Sigmoid colon (tissue), 7 donors: ENCODE results near the gene ARHGAP10. TPM values are rescaled to one million over a fixed set of nuclear protein-coding genes. Genes with fewer than 3 reads are reported as not detected.

Experiments used
- DNase-seq: peaks from one replicate; pipeline ENCODE4 v3.0.0-alpha.2; 2019
- H3K27ac ChIP-seq, 4 donors: fragments of 200-600 bp; sonication (generic); one replicate each; pipeline ENCODE4 v1.5.1; 2016 to 2019; ENCODE audit warnings: mild to moderate bottlenecking in 1 of 4
- H3K27me3 ChIP-seq, 3 donors: fragments of 200-600 bp; sonication (generic); one replicate each; pipeline ENCODE4 v1.5.1; 2019; ENCODE audit warnings: mild to moderate bottlenecking in 1 of 3
- H3K36me3 ChIP-seq, 4 donors: fragments of 200-600 bp; sonication (generic); one replicate each; pipeline ENCODE4 v1.5.1; 2016 to 2019
- H3K4me1 ChIP-seq, 4 donors: fragments of 200-600 bp; sonication (generic); one replicate each; pipeline ENCODE4 v1.5.1; 2017 to 2019
- H3K4me3 ChIP-seq, 4 donors: fragments of 200-600 bp; sonication (generic); one replicate each; pipeline ENCODE4 v1.5.1; 2017 to 2019; ENCODE audit warnings: mild to moderate bottlenecking in 2 of 4, moderate library complexity in 1 of 4
- H3K9me3 ChIP-seq, 4 donors: fragments of 200-600 bp in 3 of 4; sonication (generic) in 3 of 4; one replicate each; pipeline versions ENCODE4 v1.5.1 to v1.6.1; 2013 to 2019
- EP300 ChIP-seq, 4 donors: sonication (generic); formaldehyde crosslinking; IDR thresholded peaks; one replicate each; pipeline ENCODE4 v1.6.1; 2017; ENCODE audit warnings: antibody characterized with exemption in 4 of 4
- POLR2A ChIP-seq, 2 donors: fragments of 450-650 bp; IDR thresholded peaks; one replicate each; pipeline ENCODE4 v1.6.1; 2016; ENCODE audit warnings: antibody characterized with exemption in 2 of 2, mild to moderate bottlenecking in 2 of 2, moderate library complexity in 2 of 2
- POLR2AphosphoS5 ChIP-seq, 4 donors: sonication (generic); formaldehyde crosslinking; IDR thresholded peaks; one replicate each; pipeline ENCODE4 v1.6.1; 2017; ENCODE audit warnings: antibody characterized with exemption in 4 of 4
- WGBS, 2 donors: extraction: QIAGEN DNeasy Blood & Tissue Kit; methylation state at CpG; one replicate each; pipeline ENCODE4 v1.1.7; 2013; 5-methylcytosine and 5-hydroxymethylcytosine counted together
- intact Hi-C: fragments of 100-400 bp; cut with DNase I; formaldehyde crosslinking; loops from one replicate; pipeline ENCODE4 v1.15.1; 2023
- polyA plus RNA-seq, 3 donors: library from polyadenylated mRNA; stranded (reverse); fragments of 200-250 nt; gene quantifications; one replicate each; pipeline ENCODE4 v1.2.3, GENCODE V29; 2013
- total RNA-seq, 4 donors: library from RNA; depleted of rRNA; stranded (reverse); fragments of >200 nt; gene quantifications; one replicate each; pipeline ENCODE4 v1.1.0, GENCODE V29; 2016
- TF ChIP-seq, protein P1 (sequence below), 4 experiments: fragments of 450-650 bp in 3 of 4; fragments of 200-600 bp in 1 of 4; IDR thresholded peaks; one replicate each; pipeline ENCODE4 v1.5.1; 2016 to 2019; ENCODE audit warnings: antibody characterized with exemption in 4 of 4, mild to moderate bottlenecking in 3 of 4, moderate library complexity in 2 of 4
- donor health status: healthy with polysubstance abuse.
- donor health status: Bipolar disorder and iron deficiency.
- donor health status: healthy.

The ARHGAP10 gene
- total and polyA plus RNA-seq, 7 donors = 3.0 to 158 (median 123) TPM

DNA sequence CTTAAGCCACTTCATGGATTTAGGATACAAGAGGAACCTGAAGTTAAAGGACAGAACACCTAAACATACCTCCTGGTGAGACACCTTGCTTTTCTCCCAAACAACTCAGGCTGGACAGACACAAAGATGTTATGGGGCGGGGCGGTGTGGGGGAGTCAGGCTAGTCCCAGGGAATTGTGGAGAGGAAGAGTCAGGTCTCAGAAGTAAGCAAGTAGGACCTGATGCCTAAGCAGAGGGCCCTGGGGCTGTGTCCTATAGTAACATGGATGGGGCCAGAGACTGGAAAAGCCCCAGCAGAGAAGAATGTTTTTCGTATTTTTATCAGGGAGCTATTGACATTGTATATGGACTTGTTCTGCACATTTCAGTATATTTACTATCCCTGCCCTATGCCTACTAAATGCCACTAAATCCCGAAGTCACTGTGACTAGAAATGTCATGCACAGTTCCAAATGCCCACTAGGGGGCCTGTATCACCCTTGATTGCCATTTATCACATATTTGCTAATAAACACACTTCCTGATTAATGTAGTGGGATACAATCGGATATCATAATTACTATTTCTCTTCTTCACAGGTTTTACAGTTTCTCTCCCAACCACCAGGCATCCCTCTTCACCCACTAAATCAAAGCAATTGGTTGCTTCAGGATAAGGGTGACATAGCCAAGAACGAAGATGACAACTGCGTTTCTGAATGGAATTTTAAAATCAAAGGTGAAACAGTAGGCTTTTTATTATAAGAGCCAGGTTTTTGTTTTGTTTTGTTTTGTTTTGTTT lies 23.8 kb upstream of the ARHGAP10 start:
- peak; percentile 70 for DNase-seq
- H3K27ac ChIP-seq = no peak overlapping the region
- no peak overlapping the region for H3K4me3 ChIP-seq
- H3K9me3 ChIP-seq = no peaks in the 10 kb centered on the region
- TF ChIP-seq EP300 (IDR thresholded peaks at IDR 0.05) (no peak), POLR2AphosphoS5 (IDR thresholded peaks at IDR 0.05) (no peak), POLR2A (IDR thresholded peaks at IDR 0.05) (no peak)
- TF ChIP-seq, protein P1, sequence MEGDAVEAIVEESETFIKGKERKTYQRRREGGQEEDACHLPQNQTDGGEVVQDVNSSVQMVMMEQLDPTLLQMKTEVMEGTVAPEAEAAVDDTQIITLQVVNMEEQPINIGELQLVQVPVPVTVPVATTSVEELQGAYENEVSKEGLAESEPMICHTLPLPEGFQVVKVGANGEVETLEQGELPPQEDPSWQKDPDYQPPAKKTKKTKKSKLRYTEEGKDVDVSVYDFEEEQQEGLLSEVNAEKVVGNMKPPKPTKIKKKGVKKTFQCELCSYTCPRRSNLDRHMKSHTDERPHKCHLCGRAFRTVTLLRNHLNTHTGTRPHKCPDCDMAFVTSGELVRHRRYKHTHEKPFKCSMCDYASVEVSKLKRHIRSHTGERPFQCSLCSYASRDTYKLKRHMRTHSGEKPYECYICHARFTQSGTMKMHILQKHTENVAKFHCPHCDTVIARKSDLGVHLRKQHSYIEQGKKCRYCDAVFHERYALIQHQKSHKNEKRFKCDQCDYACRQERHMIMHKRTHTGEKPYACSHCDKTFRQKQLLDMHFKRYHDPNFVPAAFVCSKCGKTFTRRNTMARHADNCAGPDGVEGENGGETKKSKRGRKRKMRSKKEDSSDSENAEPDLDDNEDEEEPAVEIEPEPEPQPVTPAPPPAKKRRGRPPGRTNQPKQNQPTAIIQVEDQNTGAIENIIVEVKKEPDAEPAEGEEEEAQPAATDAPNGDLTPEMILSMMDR (IDR thresholded peaks at IDR 0.05) = peak; percentile 83 to 87 (median 84)
- intact Hi-C loops = loop anchor here (1.0 kb wide), 1 partner anchor 158 kb away; no protein-coding TSS in a partner anchor
- no peaks in the 10 kb centered on the region for H3K27me3 ChIP-seq
- no peaks in the 10 kb centered on the region for H3K36me3 ChIP-seq
- H3K4me1 ChIP-seq = peaks cover 0 to 10% (median 0%) of the 10 kb centered on the region in 4 donors
- 35 to 52% methylated on average over 7 of the region's 7 CpGs for WGBS, 2 donors

DNA sequence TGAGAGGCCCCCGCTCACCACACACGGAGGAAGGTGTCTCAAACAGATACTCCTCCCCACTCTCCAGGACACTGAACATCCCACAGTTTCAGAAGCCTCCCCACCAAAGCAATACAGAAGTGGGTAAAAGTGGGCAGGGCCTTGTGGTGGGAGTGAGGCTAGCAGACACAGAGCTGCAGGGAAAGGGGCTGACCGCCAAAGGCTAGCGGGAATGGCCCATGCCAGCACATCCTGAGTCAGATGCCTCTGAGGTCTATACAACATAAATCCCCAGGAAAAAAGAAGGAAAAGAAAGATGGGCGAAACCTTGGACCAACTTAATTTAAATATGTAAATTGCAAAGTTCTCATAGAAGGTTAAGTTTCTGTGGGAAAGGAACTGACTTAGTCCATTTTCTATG lies 21.9 kb upstream of the ARHGAP10 start:
- 84 to 94% methylated on average over 5 of the region's 5 CpGs for WGBS, 2 donors
- H3K4me1 ChIP-seq = peaks cover 0 to 14% (median 7%) of the 10 kb centered on the region in 4 donors

DNA sequence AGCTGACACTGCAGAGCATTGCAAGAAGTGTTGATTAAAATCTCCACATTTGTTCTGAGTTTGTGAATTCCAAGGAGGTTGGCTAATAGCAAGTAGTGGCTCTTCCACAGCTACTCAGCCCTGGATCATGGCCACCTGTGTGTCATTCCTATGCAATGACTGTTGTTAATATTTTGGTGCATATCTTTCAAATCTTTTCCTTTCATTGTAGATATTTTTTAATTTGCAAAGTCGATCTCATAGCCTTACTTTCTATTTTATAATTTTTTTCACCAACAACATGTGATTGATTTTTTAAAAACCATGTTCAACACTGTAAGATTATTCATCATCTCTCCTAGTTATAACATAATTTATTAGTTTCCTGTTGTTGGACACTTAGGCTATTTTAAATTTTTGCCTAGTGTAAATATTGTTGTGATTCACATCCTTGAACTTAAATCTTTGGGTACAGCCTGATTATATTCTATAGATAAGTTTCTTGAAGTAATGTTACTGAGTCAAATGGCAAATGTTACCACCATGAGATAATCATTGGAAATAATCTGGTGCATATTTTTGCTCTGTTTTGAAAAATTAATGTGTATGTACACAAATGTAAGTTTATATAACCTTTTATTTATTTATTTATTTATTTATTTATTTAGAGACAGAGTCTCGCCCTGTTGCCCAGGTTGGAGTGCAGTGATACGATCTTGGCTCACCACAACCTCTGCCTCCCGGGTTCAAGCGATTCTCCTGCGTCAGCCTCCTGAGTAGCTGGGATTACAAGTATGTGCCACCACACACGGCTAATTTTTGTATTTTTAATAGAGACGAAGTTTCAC lies 17.1 kb upstream of the ARHGAP10 start:
- H3K4me3 ChIP-seq = no peak overlapping the region
- WGBS, 2 donors = 93 to 94% methylated on average over 8 of the region's 8 CpGs
- peak overlapping the region in 1 of 4 donors; percentile 54 for H3K27ac ChIP-seq
- no peaks in the 10 kb centered on the region for H3K36me3 ChIP-seq
- TF ChIP-seq POLR2A (IDR thresholded peaks at IDR 0.05) (no peak), POLR2AphosphoS5 (IDR thresholded peaks at IDR 0.05) (peak in 3 of 4 donors; percentile 10 to 29 (median 11))
- H3K27me3 ChIP-seq = no peaks in the 10 kb centered on the region
- intact Hi-C loops = no loop called here
- no peaks in the 10 kb centered on the region for H3K9me3 ChIP-seq
- DNase-seq = peak; percentile 90
- peaks cover 0 to 7% (median 5%) of the 10 kb centered on the region in 4 donors for H3K4me1 ChIP-seq

More for the DNA sequence above, 21.9 kb upstream of the ARHGAP10 start:
- H3K4me3 ChIP-seq = no peak overlapping the region
- DNase-seq = no peak
- TF ChIP-seq EP300 (IDR thresholded peaks at IDR 0.05) (no peak), POLR2A (IDR thresholded peaks at IDR 0.05) (no peak), POLR2AphosphoS5 (IDR thresholded peaks at IDR 0.05) (no peak)
- TF ChIP-seq, protein P1 (IDR thresholded peaks at IDR 0.05) = no peak
- H3K27ac ChIP-seq = no peak overlapping the region
- H3K9me3 ChIP-seq = no peaks in the 10 kb centered on the region
- no peaks in the 10 kb centered on the region for H3K36me3 ChIP-seq
- intact Hi-C loops = no loop called here
- H3K27me3 ChIP-seq = no peaks in the 10 kb centered on the region

DNA sequence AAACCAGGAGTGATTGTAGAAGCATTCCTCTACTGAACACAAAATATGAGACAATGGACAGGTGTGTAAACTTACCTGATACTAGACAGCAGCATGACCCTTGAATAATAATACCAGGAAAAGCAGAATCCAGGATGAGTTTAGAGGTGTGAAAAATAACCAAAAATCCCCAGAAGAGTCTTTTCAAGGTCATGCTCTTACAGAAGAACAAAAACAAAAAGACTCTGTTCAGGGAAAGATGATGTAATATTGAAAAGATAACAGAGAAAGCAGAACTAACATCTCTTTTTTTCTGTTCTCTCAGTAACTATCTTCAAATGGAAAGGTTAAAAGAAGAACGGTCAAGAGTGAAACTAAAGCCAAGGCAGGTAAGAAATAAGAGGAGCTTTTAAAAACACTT lies 14.0 kb upstream of the ARHGAP10 start:
- TF ChIP-seq, protein P1 (IDR thresholded peaks at IDR 0.05) = no peak
- TF ChIP-seq POLR2A (IDR thresholded peaks at IDR 0.05) = no peak
- TF ChIP-seq POLR2AphosphoS5 (IDR thresholded peaks at IDR 0.05) = no peak
- TF ChIP-seq EP300 (IDR thresholded peaks at IDR 0.05) = no peak
- Histone ChIP-seq H3K4me1 (peaks cover 0 to 9% (median 6%) of the 10 kb centered on the region in 4 donors), H3K36me3 (no peaks in the 10 kb centered on the region), H3K27me3 (no peaks in the 10 kb centered on the region), H3K4me3 (no peak overlapping the region), H3K9me3 (no peaks in the 10 kb centered on the region), H3K27ac (no peak overlapping the region)
- WGBS, 2 donors = 73% methylated on average over 1 of the region's 1 CpG
- no peak for DNase-seq
- intact Hi-C loops = no loop called here

DNA sequence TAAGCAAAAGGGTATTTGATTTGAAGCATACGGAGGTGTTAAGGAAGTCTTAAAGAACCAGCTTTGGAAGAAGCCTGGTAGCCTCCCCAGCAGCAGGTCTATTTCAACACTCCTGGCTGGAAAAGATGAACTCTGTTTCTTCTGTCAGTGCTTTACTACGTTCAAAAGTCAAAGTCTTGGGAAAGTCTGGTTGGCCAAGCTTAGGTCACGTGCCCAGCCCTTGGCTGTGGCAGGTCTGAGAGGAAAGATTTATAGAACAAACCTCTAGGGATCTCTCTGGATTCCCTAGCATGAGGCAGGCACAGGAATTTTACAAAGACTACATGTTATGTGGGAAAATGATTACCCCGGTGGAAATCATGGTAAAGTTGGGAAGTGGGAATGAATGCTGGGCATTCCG lies 8.6 kb upstream of the ARHGAP10 start:
- TF ChIP-seq, protein P1 (IDR thresholded peaks at IDR 0.05) = no peak
- no peak for TF ChIP-seq EP300 (IDR thresholded peaks at IDR 0.05)
- peak in 2 of 4 donors; percentile 18 to 22 for TF ChIP-seq POLR2AphosphoS5 (IDR thresholded peaks at IDR 0.05)
- H3K4me3 ChIP-seq = no peak overlapping the region
- no peaks in the 10 kb centered on the region for H3K27me3 ChIP-seq
- no peak overlapping the region for H3K27ac ChIP-seq
- WGBS, 2 donors = 56 to 69% methylated on average over 5 of the region's 5 CpGs
- peaks cover 0 to 9% (median 2%) of the 10 kb centered on the region in 4 donors for H3K4me1 ChIP-seq
- H3K9me3 ChIP-seq = no peaks in the 10 kb centered on the region
- DNase-seq = peak; percentile 84
- intact Hi-C loops = no loop called here
- H3K36me3 ChIP-seq = no peaks in the 10 kb centered on the region
